ENCODE data around the gene RGPD8.
"Not testable (repeated sequence)": the region's sequence is repeated elsewhere in the genome, so short reads cannot be mapped to it uniquely, and the experiment has no call there.

RGPD8 gene

GRCh38 chr2:112433480-112433879 lies at the start of gene RGPD8:
TSS of gene RGPD8 (minus strand) at chr2:112433645. CDS start at chr2:112433453, 192 bp downstream.
- peak; percentile 72 to 84 for DNase-seq (ENCODE audit: low read depth in 2 of 2)

GRCh38 chr2:112483042-112483473 lies 49.6 kb upstream of the RGPD8 start:
- no peak for DNase-seq (ENCODE audit: low read depth in 2 of 2)

- peak in 1 of 2 donors; percentile 11 for DNase-seq (ENCODE audit: low read depth in 2 of 2)
Measured at GRCh38 chr2:112482309-112483041, 49.0 kb upstream of the RGPD8 start.

- DNase-seq (ENCODE audit: low read depth in 2 of 2): peak; percentile 63 to 68
Measured at GRCh38 chr2:112481528-112482233, 48.2 kb upstream of the RGPD8 start, which contains the start of gene TTL. TSS of gene TTL (plus strand) at chr2:112482156. CDS start at chr2:112482345, 189 bp downstream.

- DNase-seq (ENCODE audit: low read depth in 2 of 2): peak; percentile 71 to 74
Measured at GRCh38 chr2:112481050-112481527, 47.6 kb upstream of the RGPD8 start.

- DNase-seq (ENCODE audit: low read depth in 2 of 2): peak in 1 of 2 donors; percentile 7
Measured at GRCh38 chr2:112480530-112481049, 47.1 kb upstream of the RGPD8 start.

- no peak for DNase-seq (ENCODE audit: low read depth in 2 of 2)
Measured at GRCh38 chr2:112476434-112476833, 43.0 kb upstream of the RGPD8 start.

GRCh38 chr2:112474844-112475486 lies 41.5 kb upstream of the RGPD8 start:
- DNase-seq (ENCODE audit: low read depth in 2 of 2): no peak

- no peak for DNase-seq (ENCODE audit: low read depth in 2 of 2)
Measured at GRCh38 chr2:112472547-112473263, 39.3 kb upstream of the RGPD8 start.

- no peak for DNase-seq (ENCODE audit: low read depth in 2 of 2)
Measured at GRCh38 chr2:112465382-112465781, 31.9 kb upstream of the RGPD8 start.

- no peak for DNase-seq (ENCODE audit: low read depth in 2 of 2)
Measured at GRCh38 chr2:112463256-112463655, 29.8 kb upstream of the RGPD8 start.

- DNase-seq (ENCODE audit: low read depth in 2 of 2): no peak
Measured at GRCh38 chr2:112462178-112462577, 28.7 kb upstream of the RGPD8 start.

- no peak for DNase-seq (ENCODE audit: low read depth in 2 of 2)
Measured at GRCh38 chr2:112459372-112459771, 25.9 kb upstream of the RGPD8 start.

GRCh38 chr2:112454586-112454985 lies 21.1 kb upstream of the RGPD8 start:
- no peak for DNase-seq (ENCODE audit: low read depth in 2 of 2)

- DNase-seq (ENCODE audit: low read depth in 2 of 2): no peak
Measured at GRCh38 chr2:112451317-112451716, 17.9 kb upstream of the RGPD8 start.

GRCh38 chr2:112449854-112450253 lies 16.4 kb upstream of the RGPD8 start:
- no peak for DNase-seq (ENCODE audit: low read depth in 2 of 2)

- not testable (repeated sequence) for DNase-seq (ENCODE audit: low read depth in 2 of 2)
Measured at GRCh38 chr2:112444256-112444655, 10.8 kb upstream of the RGPD8 start.

GRCh38 chr2:112438603-112439261 lies 5.3 kb upstream of the RGPD8 start:
- DNase-seq (ENCODE audit: low read depth in 2 of 2): not testable (repeated sequence)

- DNase-seq (ENCODE audit: low read depth in 2 of 2): not testable (repeated sequence)
Measured at GRCh38 chr2:112437405-112437831, 4.0 kb upstream of the RGPD8 start.

GRCh38 chr2:112436993-112437392 lies 3.5 kb upstream of the RGPD8 start:
- DNase-seq (ENCODE audit: low read depth in 2 of 2): not testable (repeated sequence)

All from stimulated activated CD8-positive, alpha-beta memory T cell treated with anti-CD3 and anti-CD28 coated beads, Interleukin-15, amount 100 ng/mL, for 48 hours (primary cell).